ENCODE results near the gene TOR4A.
"Not testable (repeated sequence)": the region's sequence is repeated elsewhere in the genome, so short reads cannot be mapped to it uniquely, and the experiment has no call there.

The TOR4A gene

DNA sequence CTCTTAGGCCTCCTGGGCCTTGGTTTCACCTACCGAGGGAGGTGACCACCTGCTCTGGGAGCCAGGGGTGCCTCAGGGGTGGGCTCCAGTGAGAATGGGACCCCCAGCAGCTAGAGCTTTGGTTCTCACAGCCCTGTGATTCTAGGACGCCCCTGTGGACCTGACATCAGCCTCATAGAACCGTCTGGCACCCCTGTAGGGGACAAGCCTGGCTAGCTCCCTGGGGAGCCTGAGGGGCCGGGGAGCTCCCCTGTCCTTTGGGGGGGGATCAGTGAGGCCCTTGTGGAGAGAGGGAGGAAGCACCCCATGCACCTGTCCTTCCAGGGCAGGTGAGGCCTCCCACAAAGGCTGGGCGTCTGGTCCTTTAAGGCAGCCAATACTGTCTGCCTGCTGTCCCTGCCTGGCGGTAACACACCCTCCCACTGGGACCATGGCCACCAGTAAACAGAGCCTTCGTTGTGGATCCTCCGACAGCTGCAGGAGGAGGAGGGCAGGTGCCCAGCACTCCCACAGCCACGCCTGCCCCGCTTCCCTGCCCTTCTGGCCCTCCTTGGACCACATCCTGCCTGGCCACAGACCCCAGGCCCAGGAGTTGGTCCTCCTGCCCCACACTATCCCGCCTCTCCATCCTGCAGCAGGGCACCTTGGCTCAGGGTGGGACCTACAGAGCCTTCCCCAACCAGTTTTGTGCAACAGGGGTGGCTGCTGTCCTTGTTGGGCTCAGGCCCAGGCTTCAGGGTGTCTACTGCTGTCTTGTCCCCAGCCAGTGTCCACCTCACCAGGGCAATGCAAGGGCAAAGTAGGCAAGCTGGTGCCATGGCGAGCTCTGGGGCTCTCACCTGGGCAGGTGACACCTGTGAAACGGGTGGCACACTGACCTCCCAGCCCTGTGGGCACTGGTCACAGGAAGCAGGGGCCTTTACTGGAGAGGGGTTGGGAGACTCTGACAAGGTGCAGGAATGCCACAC is 39.5 kb upstream of the TOR4A start:
- no peak overlapping the region for H3K4me3 ChIP-seq (ENCODE audit: low read depth, low read length)
- TF ChIP-seq, protein P1, sequence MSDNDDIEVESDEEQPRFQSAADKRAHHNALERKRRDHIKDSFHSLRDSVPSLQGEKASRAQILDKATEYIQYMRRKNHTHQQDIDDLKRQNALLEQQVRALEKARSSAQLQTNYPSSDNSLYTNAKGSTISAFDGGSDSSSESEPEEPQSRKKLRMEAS (IDR thresholded peaks at IDR 0.05; ENCODE audit: low read depth, low read length): no peak
- TF ChIP-seq POLR2A (IDR thresholded peaks at IDR 0.05; ENCODE audit: extremely low read depth, insufficient read length) (no peak), CTCF (IDR thresholded peaks at IDR 0.05; ENCODE audit: low read depth, low read length) (no peak), MYC (IDR thresholded peaks at IDR 0.05; ENCODE audit: low read depth, low read length) (no peak)
- DNase-seq (ENCODE audit: low read depth): peak; percentile 42

DNA sequence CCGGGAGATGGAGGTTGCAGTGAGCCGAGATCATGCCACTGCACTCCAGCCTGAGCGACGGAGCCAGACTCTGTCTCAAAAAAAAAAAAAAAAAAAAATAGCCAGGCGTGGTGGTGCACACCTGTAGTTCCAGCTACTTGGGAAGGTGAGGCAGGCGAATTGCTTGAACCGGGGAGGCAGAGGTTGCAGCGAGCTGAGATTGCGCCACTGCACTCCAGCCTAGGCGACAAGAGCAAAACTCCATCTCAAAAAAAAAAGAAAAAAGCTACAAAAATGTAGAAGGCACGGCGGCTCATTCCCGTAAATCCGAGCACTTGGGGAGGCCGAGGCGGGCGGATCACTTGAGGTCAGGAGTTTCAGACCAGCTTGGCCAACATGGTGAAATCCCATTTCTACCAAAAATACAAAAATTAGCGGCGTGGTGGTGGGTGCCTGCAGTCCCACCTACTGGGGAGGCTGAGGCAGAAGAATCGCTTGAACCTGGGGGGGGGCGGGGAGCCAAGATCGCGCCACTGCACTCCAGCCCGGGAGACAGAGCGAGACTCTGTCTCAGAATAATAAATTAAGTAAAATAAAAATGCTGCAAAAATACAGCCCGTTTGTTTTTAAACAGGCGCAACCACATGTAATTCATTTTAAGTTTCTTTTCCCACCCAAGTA is 37.9 kb upstream of the TOR4A start:
- peak overlapping the region; percentile 81 for H3K4me3 ChIP-seq (ENCODE audit: low read depth, low read length)
- not testable (repeated sequence) for DNase-seq (ENCODE audit: low read depth)

DNA sequence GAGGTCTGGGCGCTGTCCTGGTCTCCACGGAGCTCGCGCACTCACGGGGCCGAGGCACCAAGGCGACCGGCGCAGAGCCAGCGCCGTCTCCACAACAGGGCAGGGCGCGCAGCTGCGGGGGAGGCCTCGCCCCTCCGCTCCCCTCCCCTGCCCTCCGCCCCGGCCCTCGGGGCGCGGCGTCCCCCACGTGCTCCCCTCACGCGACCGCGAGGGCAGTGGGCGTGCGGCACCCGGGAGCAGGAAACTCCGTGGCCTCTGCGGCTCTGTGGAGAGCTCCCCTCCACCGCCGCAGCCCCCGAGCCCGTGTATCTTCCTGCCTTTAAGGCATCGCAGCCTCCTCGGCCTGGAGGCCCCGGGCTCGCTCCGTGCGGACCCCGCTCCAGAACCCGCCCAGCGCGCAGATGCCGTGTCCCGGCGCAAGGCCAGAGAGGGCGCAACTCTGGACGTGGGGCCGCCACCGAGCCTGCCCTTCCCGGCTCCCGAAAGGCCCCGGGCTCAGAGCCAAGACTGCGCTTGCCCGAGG is 37.1 kb upstream of the TOR4A start:
- peak overlapping the region; percentile 81 for H3K4me3 ChIP-seq (ENCODE audit: low read depth, low read length)
- TF ChIP-seq MYC (IDR thresholded peaks at IDR 0.05; ENCODE audit: low read depth, low read length) (peak; percentile 86; the same call in 1 of the 2 replicates), CTCF (IDR thresholded peaks at IDR 0.05; ENCODE audit: low read depth, low read length) (no peak)
- TF ChIP-seq, protein P1 (IDR thresholded peaks at IDR 0.05; ENCODE audit: low read depth, low read length): peak; percentile 85
- peak; percentile 83 for DNase-seq (ENCODE audit: low read depth)

DNA sequence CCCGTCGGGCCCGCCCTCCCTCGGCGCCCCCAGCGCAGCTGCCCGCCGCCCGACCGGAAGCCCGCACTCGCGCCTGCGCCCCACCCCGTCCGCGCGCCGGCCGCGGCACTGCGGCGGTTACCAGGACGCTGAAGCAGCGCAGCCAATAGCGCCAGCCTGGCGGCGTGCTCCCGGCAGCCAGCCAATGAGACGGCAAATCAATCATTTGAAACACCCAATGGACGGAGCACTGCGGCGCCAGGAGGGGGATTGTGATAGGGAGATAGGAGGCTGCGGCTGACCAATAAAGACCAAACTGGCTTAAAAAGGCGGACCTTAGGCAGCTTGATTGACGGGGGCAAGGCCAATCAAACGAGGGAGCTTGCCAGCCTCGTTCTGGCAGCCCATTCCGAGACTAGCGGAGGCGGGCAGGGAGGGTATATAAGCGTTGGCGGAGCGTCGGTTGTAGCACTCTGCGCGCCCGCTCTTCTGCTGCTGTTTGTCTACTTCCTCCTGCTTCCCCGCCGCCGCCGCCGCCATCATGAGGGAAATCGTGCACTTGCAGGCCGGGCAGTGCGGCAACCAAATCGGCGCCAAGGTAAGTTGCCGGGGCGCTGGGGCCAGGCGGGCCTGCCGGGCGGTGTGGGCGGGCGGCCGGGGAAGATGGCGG is 36.6 kb upstream of the TOR4A start, which contains the start of gene TUBB4B:
Gene TUBB4B, plus strand, starts transcription at position 447 of the 649 bp plus-strand sequence. Its CDS starts 74 bp downstream, at position 521.
- H3K4me3 ChIP-seq (ENCODE audit: low read depth, low read length): peak within 1 kb of the TSS; percentile 83
- peak; percentile 100 for DNase-seq (ENCODE audit: low read depth)
- TF ChIP-seq POLR2A (IDR thresholded peaks at IDR 0.05; ENCODE audit: extremely low read depth, insufficient read length) (peak; percentile 99), MYC (IDR thresholded peaks at IDR 0.05; ENCODE audit: low read depth, low read length) (peak; percentile 65), CTCF (IDR thresholded peaks at IDR 0.05; ENCODE audit: low read depth, low read length) (no peak)
- TF ChIP-seq, protein P1 (IDR thresholded peaks at IDR 0.05; ENCODE audit: low read depth, low read length): peak; percentile 39; the same call in 1 of the 2 replicates

DNA sequence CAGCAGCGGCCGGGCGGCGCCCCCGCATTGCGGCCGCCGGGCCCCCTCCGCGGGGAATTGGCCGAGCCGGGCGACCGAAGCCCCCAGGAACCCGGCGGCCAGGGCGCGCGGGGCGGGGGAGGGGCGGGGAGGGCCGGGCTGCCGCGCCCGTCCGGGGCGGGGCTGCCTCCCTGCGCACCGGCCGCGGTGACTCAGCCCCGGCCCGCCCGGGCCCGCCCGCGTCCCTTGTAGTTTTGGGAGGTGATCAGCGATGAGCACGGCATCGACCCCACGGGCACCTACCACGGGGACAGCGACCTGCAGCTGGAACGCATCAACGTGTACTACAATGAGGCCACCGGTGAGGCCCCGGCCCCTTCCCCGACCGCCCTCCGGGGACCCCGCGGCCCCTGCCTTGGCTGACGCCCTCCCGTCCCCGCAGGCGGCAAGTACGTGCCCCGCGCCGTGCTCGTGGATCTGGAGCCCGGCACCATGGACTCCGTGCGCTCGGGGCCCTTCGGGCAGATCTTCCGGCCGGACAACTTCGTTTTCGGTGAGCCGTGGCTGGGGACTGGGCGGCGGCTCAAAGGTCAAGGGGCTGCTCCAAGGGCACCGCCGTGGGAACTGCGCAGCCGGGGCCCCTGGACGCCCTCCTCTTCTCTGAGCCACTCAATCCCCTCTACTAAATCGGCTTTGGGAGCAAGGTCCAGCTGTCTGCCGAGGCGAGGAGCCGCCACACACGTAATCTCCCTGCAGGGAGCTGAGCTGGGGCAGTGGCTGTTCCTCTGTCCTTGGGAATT is 35.8 kb upstream of the TOR4A start:
- DNase-seq (ENCODE audit: low read depth): peak; percentile 63
- peak overlapping the region; percentile 83 for H3K4me3 ChIP-seq (ENCODE audit: low read depth, low read length)

More for the DNA sequence above, 35.8 kb upstream of the TOR4A start:
- TF ChIP-seq, protein P1 (IDR thresholded peaks at IDR 0.05; ENCODE audit: low read depth, low read length): no peak
- no peak for TF ChIP-seq CTCF (IDR thresholded peaks at IDR 0.05; ENCODE audit: low read depth, low read length)
- no peak for TF ChIP-seq POLR2A (IDR thresholded peaks at IDR 0.05; ENCODE audit: extremely low read depth, insufficient read length)
- TF ChIP-seq MYC (IDR thresholded peaks at IDR 0.05; ENCODE audit: low read depth, low read length): no peak
